ENCODE data around the gene MGME1. TPM values are rescaled to one million over a fixed set of nuclear protein-coding genes. Genes with fewer than 3 reads are reported as not detected.

Gene MGME1
- total RNA-seq, 1 donor from 2014 or later, result 33.1 TPM

GRCh38 chr20:17985388-17986018 lies 16.7 kb downstream of the MGME1 start:
- intact Hi-C loops (cut with micrococcal nuclease), result no loop called here

GRCh38 chr20:17987988-17988387 lies 19.2 kb downstream of the MGME1 start:
- intact Hi-C loops (cut with micrococcal nuclease), result no loop called here

- intact Hi-C loops (cut with micrococcal nuclease), result loop anchor here (10.0 kb wide), 1 partner anchor 474 kb away; the partner anchor contains the start of genes DZANK1 and POLR3F
Observed at GRCh38 chr20:17990278-17990972, 21.6 kb downstream of the MGME1 start.

- intact Hi-C loops (cut with micrococcal nuclease), result loop anchor here (1.0 to 10.0 kb wide), 5 partner anchors 23 to 473 kb away; partner anchors contain the start of genes DZANK1, MGME1, POLR3F and RRBP1
Observed at GRCh38 chr20:17992224-17992637, 23.4 kb downstream of the MGME1 start.

- intact Hi-C loops (cut with micrococcal nuclease), result loop anchor here (1.0 to 10.0 kb wide), 5 partner anchors 24 to 472 kb away; partner anchors contain the start of genes DZANK1, MGME1, POLR3F and RRBP1
Observed at GRCh38 chr20:17992847-17993513, 24.2 kb downstream of the MGME1 start.

GRCh38 chr20:17993546-17993945 lies 24.7 kb downstream of the MGME1 start:
- intact Hi-C loops (cut with micrococcal nuclease), result loop anchor here (2.0 to 10.0 kb wide), 3 partner anchors 25 to 471 kb away; partner anchors contain the start of genes DZANK1, MGME1, POLR3F and SNX5

GRCh38 chr20:17995967-17996819 lies 27.4 kb downstream of the MGME1 start:
- intact Hi-C loops (cut with micrococcal nuclease), result loop anchor here (1.0 to 10.0 kb wide), 11 partner anchors 26 to 1194 kb away; partner anchors contain the start of genes DZANK1, KAT14, PET117 and POLR3F

- intact Hi-C loops (cut with micrococcal nuclease), result loop anchor here (5.0 to 10.0 kb wide), 2 partner anchors 41 to 466 kb away; partner anchors contain the start of genes DZANK1 and POLR3F
Observed at GRCh38 chr20:17998446-17998845, 29.6 kb downstream of the MGME1 start.

GRCh38 chr20:17999566-17999965 lies 30.7 kb downstream of the MGME1 start:
- intact Hi-C loops (cut with micrococcal nuclease), result loop anchor here (5.0 to 10.0 kb wide), 2 partner anchors 42 to 465 kb away; partner anchors contain the start of genes DZANK1 and POLR3F

- intact Hi-C loops (cut with micrococcal nuclease), result no loop called here
Observed at GRCh38 chr20:18001131-18001921, 32.5 kb downstream of the MGME1 start.

- intact Hi-C loops (cut with micrococcal nuclease), result no loop called here
Observed at GRCh38 chr20:18003897-18004296, 35.1 kb downstream of the MGME1 start.

GRCh38 chr20:18004384-18005031 lies 35.7 kb downstream of the MGME1 start:
- intact Hi-C loops (cut with micrococcal nuclease), result no loop called here

GRCh38 chr20:18005170-18005989 lies 36.6 kb downstream of the MGME1 start:
- intact Hi-C loops (cut with micrococcal nuclease), result no loop called here

GRCh38 chr20:18005990-18006364 lies 37.2 kb downstream of the MGME1 start:
- intact Hi-C loops (cut with micrococcal nuclease), result no loop called here

GRCh38 chr20:18006684-18007083 lies 37.9 kb downstream of the MGME1 start:
- intact Hi-C loops (cut with micrococcal nuclease), result no loop called here

- intact Hi-C loops (cut with micrococcal nuclease), result no loop called here
Observed at GRCh38 chr20:18007534-18008292, 38.9 kb downstream of the MGME1 start.

- intact Hi-C loops (cut with micrococcal nuclease), result no loop called here
Observed at GRCh38 chr20:18009116-18009515, 40.3 kb downstream of the MGME1 start.

GRCh38 chr20:18011482-18011881 lies 42.7 kb downstream of the MGME1 start:
- intact Hi-C loops (cut with micrococcal nuclease), result no loop called here
